ENCODE data around the gene ADGRG1.
A peak's percentile ranks its signal among the peaks of the same experiment; 100 is the strongest.
"Not testable (repeated sequence)": the region's sequence is repeated elsewhere in the genome, so short reads cannot be mapped to it uniquely, and the experiment has no call there.

ADGRG1 gene

GRCh38 chr16:57628008-57628781, at the start of gene ADGRG1:
ADGRG1 (plus strand) TSS chr16:57628630; CDS start chr16:57650288, 21,658 bp downstream.
- peak; percentile 30 to 43 for DNase-seq (ENCODE audit: low read depth in 2 of 2)

DNA sequence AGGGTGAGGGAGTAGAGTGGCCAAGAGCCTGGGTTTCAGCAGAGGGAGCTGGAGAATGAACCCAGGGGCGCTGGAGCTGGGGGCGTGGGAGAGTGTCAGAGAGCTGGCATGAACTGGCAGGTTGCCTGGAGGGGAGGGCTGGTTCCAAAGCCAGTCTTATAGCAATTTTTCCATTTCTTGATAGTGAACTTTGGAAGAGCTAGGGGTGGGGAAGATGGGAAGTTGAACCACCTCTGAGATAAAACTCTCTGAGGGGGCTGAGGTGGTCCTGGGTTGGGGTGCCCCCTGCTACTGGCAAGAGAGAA, 49.1 kb upstream of the ADGRG1 start:
- DNase-seq (ENCODE audit: low read depth in 2 of 2) = no peak

DNA sequence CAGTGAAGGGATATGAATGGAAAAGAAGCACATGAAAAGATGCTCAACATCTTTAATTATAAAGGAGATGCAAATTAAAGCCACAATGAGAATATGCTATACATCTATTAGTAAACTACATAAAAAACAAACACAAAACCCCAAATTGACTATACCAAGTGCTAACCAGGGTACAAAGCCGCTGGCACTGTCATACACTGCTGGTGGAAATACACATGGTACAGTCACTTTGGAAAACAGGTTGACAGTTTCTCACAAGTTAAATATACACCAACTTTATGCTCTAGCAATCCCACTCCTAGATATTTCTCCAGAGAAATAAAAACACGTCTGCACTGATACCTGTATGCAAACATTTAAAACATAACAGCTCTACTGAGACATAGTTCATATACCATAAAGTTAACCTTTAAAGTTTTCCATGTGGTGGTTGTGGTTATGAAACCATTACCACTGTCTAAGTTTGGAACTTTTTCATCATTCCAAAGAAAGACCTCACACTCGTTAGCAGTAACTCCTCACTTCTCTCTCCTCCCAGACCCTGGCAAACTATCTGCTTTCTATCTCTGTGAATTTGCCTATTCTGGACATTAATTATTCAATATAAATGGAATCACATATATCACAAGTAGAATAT, 43.3 kb upstream of the ADGRG1 start:
- no peak for DNase-seq (ENCODE audit: low read depth in 2 of 2)

DNA sequence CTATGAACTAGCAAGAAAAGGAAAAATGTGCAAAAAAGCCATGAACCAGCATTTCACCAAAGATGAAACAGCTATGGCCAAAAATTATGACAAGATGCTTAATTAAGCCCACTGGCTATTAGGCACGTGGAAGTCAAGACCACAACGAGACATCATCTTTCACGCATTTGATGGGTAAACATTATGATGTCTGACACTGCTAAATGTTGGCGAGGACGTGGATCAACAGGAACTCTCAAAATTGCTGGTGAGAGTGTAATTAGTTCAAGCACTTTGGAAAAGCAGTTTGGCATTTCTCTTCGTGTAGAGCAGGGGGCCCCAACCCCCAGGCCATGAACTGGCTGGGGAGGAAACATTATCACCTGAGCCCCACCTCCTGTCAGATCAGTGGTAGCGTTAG, 39.6 kb upstream of the ADGRG1 start:
- no peak for DNase-seq (ENCODE audit: low read depth in 2 of 2)

DNA sequence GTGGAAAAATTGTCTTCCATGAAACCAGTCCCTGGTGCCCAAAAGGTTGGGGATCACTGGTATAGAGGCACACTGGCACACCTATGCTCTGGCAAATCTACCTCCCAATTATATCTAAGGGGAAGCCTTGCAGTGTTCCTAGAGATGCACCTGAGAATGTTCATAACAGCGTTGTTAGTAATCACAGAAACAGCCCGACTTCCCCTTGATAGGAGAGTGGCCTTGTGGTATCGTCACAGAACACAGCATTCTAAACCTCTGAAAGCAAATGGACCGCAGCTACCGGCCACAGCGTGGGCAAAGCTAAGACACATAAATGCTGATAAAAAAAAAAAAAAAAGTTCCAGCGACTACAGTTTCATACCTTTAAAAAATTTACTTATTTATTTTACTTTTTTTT, 39.1 kb upstream of the ADGRG1 start:
- no peak for DNase-seq (ENCODE audit: low read depth in 2 of 2)

DNA sequence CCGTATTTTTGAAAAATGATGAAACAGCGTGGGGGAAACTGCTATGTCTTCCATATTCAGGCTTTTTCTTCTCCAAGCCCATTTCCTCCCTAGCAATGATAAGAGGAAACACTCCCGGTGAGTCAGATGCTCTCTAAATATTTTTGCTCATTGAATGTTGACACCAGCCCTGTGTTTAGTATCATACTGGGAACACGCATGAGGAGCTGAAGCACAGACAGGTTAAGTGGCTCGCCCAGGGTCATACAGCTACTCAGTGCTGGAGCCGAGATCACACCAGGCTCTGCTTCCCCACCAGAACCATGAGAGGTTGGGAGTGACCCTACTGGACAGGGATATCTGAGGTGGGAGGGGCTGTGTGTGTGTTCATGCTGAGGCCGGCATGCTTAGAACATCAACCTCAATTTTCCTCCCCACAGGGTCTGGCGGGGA, 37.8 kb upstream of the ADGRG1 start:
- DNase-seq (ENCODE audit: low read depth in 2 of 2) = no peak

DNA sequence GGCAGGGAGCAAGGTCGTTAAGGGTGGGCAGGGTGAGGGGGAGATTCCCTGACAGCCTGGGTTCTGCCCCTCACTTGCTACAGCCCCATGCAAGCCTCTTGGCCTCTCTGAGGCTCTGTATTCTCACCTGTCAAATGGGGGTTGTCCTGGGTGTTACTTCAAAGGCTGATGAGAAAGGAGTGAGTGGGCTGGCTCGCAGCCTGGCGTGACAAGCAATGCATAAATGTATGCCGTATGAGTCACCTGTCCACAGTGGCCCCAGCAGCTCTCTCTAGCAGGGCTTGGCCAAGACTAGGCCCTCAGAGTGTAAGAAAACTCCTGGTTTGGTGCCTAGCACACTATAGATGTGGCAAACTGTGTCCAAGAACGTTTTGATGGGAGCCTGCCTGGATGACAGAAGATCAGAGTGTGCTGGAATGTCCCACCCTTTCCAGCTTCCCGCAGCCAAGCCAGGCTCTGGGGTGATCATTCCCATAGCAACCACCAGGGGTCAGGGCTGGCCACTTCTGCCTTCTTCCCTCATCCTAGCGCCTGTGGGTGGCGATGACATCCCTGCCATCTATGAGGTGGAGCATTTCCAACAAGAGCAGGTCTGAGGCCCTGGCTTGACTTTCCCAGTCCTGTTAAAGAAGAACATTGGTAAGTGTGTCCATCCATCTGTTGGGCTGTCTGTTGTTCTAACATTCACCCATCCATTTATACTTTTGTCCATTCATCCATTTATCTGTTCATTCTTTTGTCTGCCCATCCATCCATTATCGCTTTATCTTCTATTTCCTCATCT, 37.2 kb upstream of the ADGRG1 start:
- DNase-seq (ENCODE audit: low read depth in 2 of 2) = peak in 1 of 2 donors; percentile 58

- no peak for DNase-seq (ENCODE audit: low read depth in 2 of 2)
Observed at GRCh38 chr16:57591870-57592485, 36.5 kb upstream of the ADGRG1 start.

GRCh38 chr16:57592591-57593003, 35.8 kb upstream of the ADGRG1 start:
- no peak for DNase-seq (ENCODE audit: low read depth in 2 of 2)

- DNase-seq (ENCODE audit: low read depth in 2 of 2) = no peak
Observed at GRCh38 chr16:57593021-57593420, 35.4 kb upstream of the ADGRG1 start.

- DNase-seq (ENCODE audit: low read depth in 2 of 2) = no peak
Observed at GRCh38 chr16:57593990-57594389, 34.4 kb upstream of the ADGRG1 start.

DNA sequence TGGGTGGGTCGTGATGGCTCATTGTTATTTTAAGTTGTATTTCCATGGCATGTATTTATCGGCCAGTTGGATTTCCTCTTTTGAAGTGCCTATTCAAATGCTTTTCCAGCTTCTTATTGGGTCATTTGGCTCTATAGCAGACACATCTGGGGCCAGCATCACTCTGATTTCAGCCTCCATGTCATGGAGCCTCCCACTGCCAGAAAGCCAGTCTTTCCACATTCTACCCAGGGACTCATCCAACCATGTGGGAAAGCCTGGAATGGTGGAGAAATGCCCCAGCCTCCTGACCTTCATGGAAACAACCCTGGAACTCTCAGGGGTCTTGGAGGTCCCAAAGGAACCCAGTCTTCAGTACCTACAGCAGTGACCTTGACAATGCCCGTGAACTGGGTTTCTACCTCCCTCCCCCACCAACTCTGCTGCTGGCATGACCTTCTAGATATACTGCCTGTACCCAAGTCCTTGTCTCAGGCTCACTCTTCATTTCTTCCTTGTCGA, 33.8 kb upstream of the ADGRG1 start:
- DNase-seq (ENCODE audit: low read depth in 2 of 2) = no peak

DNA sequence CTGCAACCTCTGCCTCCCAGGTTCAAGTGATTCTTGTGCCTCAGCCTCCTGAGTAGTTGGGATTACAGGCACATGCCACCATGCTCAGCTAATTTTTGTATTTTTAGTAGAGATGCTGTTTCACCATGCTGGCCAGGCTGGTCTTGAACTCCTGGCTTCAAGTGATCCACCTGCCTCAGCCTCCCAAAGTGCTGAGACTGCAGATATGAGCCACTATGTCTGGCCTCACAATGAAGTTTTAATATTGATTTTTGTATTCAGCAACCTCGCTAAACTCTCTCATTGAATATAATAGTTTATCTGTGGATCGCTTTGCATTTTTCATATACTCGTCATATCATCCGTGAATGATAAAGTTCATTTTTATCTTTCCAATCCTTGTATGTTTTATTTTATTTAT, 32.2 kb upstream of the ADGRG1 start:
- DNase-seq (ENCODE audit: low read depth in 2 of 2) = not testable (repeated sequence)

- no peak for DNase-seq (ENCODE audit: low read depth in 2 of 2)
Observed at GRCh38 chr16:57598437-57598836, 30.0 kb upstream of the ADGRG1 start.

DNA sequence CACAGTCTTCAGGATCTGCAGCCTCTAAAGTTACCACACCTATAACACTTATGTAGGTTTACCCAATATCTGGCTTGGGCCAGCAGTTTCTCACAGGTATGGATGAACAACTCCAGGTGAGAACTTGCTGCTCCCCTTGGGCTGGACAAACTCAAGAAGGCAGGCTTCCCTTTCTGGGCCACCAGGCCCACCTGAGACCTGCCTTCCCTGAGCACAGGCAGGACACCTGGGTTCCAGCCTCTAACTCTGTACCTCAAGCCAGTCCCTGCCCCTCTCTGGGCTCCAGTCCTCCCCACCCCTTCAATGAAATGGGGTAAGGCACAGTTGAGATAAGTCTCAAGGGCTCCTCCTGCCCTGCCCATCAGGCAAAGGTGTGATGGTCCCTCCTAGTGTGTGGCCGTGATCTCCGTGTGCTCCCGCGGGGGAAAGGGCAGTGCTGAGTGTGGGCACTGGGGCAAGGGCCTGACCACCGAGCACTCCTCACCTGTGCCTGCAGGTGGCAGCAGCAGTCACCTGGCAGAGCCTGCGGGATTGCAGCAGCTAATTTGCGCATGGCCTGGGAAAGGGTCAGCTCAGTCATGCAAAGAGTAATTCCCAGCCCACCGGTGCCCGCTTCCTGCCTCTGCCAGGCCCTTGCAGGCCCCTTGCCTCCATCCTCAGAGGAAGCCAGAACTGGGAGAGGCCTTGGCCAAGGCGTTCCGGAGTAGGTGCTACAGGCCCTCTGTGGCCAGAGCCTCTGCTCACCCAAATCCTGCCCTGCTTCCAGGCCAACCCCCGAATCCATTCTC, 28.2 kb upstream of the ADGRG1 start:
- no peak for DNase-seq (ENCODE audit: low read depth in 2 of 2)

DNA sequence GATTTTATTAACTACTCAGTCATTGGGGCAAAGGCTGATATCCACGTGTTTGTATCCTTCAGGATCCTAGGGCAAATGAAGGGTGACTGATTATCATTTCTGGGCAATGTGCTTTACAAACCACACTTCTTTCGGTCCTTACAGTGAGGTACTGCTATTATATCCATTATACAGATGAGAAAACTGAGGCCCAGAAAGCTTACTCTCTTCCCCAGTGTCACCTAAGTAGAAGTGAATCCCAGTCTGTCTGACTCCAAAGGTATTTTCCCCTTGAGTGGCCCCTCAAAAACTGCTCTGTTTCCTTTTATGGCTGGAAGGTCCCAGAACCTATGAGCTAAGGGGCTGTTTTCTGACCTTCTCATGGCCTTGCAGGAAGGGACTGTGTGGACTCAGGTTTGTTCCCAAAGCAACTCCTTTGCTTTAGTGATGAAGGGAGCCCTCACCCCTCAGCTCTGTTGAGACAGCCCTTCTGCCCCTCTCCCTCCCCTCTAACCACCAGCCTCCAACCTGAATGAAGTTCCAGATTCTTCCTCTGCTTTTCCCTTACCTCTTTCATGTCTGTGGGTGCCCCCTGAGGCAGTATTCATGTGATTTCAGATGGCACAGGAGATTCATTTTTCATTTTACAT, 27.4 kb upstream of the ADGRG1 start:
- DNase-seq (ENCODE audit: low read depth in 2 of 2) = no peak

GRCh38 chr16:57601801-57602478, 26.5 kb upstream of the ADGRG1 start:
- DNase-seq (ENCODE audit: low read depth in 2 of 2) = no peak

DNA sequence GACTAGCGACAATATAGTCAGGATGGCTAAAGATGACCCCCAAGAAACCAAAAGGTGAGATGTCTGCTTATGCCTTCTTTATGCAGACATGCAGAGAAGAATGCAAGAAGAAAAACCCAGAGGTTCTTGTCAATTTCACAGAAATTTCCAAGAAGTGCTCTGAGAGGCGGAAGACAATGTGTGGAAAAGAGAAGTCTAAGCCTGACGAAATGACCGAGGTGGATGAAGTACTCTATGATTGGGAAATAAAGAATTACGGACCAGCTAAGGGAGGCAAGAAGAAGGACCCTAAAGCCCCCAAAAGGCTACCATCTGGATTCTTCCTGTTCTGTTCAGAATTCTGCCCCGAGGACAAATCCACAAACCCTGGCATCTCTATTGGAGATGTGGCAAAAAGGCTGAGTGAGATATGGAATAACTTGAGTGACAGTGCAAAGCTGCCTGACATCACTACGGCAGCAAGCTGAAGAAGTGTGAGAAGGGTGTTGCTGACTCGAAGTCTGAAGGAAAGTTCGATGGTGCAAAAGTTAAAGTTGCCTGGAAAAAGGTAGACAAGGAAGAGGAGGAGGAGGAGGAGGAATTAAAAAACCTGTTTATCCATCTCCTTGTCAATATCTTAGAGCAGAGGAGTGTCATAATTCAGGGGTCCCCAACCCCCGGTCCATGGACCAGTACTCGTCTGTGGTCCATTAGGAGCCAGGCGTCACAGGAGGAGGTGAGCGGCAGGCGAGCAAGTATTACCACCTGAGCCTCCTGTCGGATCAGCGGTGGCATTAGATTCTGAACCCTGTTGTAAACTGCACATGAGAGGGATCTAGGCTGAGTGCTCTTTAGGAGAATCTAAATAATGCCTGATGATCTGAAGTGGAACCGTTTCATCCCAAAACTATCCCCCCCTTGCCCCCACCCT, 25.1 kb upstream of the ADGRG1 start:
- DNase-seq (ENCODE audit: low read depth in 2 of 2) = no peak

DNA sequence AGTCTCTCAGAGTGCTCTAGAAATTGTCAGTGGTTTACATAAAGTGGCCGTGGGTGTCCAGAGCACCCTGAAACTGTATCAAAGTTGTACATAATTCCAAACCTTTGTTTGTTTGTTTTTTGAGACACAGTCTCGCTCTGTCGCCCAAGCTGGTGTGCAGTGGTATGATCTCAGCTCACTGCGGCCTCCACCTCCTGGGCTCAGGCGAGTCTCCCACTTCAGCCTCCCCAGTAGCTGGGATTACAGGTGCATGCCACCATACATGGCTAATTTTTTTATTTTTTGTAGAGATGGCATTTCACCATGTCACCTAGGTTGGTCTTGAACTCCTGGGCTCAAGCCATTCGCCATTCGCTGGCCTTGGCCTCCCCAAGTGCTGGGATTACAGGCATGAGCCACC, 24.3 kb upstream of the ADGRG1 start:
- DNase-seq (ENCODE audit: low read depth in 2 of 2) = no peak

Data from activated CD4-positive, alpha-beta T cell treated with anti-CD3 and anti-CD28 coated beads for 24 hours (primary cell).